ENCODE results near the gene SHC3. TPM values are rescaled to one million over a fixed set of nuclear protein-coding genes. Genes with fewer than 3 reads are reported as not detected.

The SHC3 gene
- total RNA-seq, 2 experiments from 2014 or later = 0.03 TPM; not detected in 1

DNA sequence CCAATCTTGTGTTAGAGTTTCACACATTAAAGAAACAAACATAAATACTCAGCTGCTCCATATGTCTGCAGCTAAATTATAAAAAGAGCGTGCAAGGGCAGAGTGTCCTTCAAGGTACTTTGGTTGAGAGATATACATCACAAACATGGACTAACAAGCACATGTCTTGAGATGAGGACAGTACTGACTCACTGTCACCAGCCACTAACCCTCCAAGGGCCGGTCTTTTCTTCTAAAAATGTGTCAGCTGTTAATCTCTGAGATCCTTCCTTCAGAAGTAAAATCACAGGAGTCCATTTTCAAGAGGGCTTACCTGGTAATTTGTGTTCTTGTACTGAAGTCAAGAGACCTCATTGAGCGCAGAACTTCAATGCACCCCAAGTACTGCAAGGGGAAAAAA lies 66.4 kb downstream of the SHC3 start:
- BruUV-seq (replicated peaks) = no TSS peak
- ChIA-PET CTCF (ENCODE audit: unreplicated experiment) (no interaction called here), POLR2A (no interaction called here)
- Histone ChIP-seq H3K4me3 (ENCODE audit: low read depth, low read length, poor library complexity, severe bottlenecking) (no peak overlapping the region), H3K79me2 (ENCODE audit: insufficient read depth, low read depth, low read length) (no peaks in the 10 kb centered on the region), H3K9me2 (ENCODE audit: insufficient read depth, low read length) (no peaks in the 10 kb centered on the region), H3K4me2 (ENCODE audit: low read length) (no peak overlapping the region), H3K9me3 (ENCODE audit: low read length) (no peaks in the 10 kb centered on the region), H3K27ac (ENCODE audit: low read depth, low read length, poor library complexity, severe bottlenecking) (no peak overlapping the region), H2AFZ (ENCODE audit: low read length) (no peak overlapping the region), H4K20me1 (ENCODE audit: insufficient read depth, low read length) (no peaks in the 10 kb centered on the region), H3K36me3 (ENCODE audit: insufficient read depth, low read length) (no peaks in the 10 kb centered on the region), H3K4me1 (ENCODE audit: insufficient read depth, low read length, poor library complexity, severe bottlenecking) (no peaks in the 10 kb centered on the region)
- DNase-seq (ENCODE audit: low spot score) = no peak
- TF ChIP-seq, protein P1, sequence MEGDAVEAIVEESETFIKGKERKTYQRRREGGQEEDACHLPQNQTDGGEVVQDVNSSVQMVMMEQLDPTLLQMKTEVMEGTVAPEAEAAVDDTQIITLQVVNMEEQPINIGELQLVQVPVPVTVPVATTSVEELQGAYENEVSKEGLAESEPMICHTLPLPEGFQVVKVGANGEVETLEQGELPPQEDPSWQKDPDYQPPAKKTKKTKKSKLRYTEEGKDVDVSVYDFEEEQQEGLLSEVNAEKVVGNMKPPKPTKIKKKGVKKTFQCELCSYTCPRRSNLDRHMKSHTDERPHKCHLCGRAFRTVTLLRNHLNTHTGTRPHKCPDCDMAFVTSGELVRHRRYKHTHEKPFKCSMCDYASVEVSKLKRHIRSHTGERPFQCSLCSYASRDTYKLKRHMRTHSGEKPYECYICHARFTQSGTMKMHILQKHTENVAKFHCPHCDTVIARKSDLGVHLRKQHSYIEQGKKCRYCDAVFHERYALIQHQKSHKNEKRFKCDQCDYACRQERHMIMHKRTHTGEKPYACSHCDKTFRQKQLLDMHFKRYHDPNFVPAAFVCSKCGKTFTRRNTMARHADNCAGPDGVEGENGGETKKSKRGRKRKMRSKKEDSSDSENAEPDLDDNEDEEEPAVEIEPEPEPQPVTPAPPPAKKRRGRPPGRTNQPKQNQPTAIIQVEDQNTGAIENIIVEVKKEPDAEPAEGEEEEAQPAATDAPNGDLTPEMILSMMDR (conservative IDR thresholded peaks at IDR 0.05; ENCODE audit: low read length) = no peak
- no peak for TF ChIP-seq EZH2phosphoT487 (IDR thresholded peaks at IDR 0.05; ENCODE audit: borderline replicate concordance, low read depth, low read length)
- intact Hi-C loops (cut with micrococcal nuclease; ENCODE audit: unreplicated experiment) = no loop called here

DNA sequence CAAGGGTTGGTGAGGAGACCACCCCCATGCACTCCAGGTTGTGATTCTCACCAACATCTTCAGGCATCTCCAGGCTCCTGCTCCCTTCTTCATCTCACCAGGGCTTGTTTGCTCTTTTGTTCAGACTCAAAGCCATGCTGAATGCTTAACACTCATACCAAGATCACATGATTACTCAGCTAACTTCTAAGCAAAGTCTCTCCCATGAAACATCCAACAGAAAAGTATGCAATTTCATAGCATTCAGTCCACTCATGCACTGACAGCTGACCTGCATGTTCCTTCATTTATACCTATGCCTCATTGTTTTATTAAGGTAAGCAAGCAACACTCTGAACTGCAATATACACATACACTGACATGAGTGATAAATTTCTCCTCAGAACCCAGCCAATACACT lies 69.0 kb downstream of the SHC3 start:
- Histone ChIP-seq H3K9me2 (ENCODE audit: insufficient read depth, low read length) (no peaks in the 10 kb centered on the region), H4K20me1 (ENCODE audit: insufficient read depth, low read length) (no peaks in the 10 kb centered on the region), H3K4me3 (ENCODE audit: low read depth, low read length, poor library complexity, severe bottlenecking) (no peak overlapping the region), H3K4me2 (ENCODE audit: low read length) (no peak overlapping the region), H3K9me3 (ENCODE audit: low read length) (no peaks in the 10 kb centered on the region), H2AFZ (ENCODE audit: low read length) (no peak overlapping the region), H3K4me1 (ENCODE audit: insufficient read depth, low read length, poor library complexity, severe bottlenecking) (no peaks in the 10 kb centered on the region), H3K36me3 (ENCODE audit: insufficient read depth, low read length) (no peaks in the 10 kb centered on the region), H3K27ac (ENCODE audit: low read depth, low read length, poor library complexity, severe bottlenecking) (no peak overlapping the region), H3K79me2 (ENCODE audit: insufficient read depth, low read depth, low read length) (no peaks in the 10 kb centered on the region)
- CTCF ChIA-PET (ENCODE audit: unreplicated experiment) = no interaction called here
- intact Hi-C loops (cut with micrococcal nuclease; ENCODE audit: unreplicated experiment) = no loop called here
- POLR2A ChIA-PET = no interaction called here
- no peak for TF ChIP-seq EZH2phosphoT487 (IDR thresholded peaks at IDR 0.05; ENCODE audit: borderline replicate concordance, low read depth, low read length)
- TF ChIP-seq, protein P1 (conservative IDR thresholded peaks at IDR 0.05; ENCODE audit: low read length) = no peak
- no peak for DNase-seq (ENCODE audit: low spot score)
- no TSS peak for BruUV-seq (replicated peaks)

DNA sequence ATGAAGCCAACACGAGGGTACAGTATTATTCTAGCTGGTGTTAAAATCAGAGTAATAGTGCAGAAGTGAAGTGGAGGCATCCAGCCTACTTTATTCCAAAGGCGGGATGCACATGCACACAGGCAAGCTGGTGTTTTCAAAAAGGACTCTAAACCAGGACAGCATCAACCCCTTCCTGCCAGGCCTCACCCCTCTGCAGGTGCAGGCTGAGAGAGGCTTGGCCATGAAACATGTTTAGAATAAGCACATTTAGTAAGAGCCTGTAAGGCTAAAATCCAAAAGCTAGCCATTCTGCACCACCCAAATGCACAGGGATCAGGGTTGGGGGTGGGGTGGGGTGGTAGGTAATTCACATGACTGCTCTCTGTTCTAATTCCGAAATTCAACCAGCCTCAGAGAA lies 71.2 kb downstream of the SHC3 start:
- intact Hi-C loops (cut with micrococcal nuclease; ENCODE audit: unreplicated experiment) = no loop called here
- Histone ChIP-seq H3K9me3 (ENCODE audit: low read length) (no peaks in the 10 kb centered on the region), H3K4me1 (ENCODE audit: insufficient read depth, low read length, poor library complexity, severe bottlenecking) (no peaks in the 10 kb centered on the region), H3K4me2 (ENCODE audit: low read length) (no peak overlapping the region), H4K20me1 (ENCODE audit: insufficient read depth, low read length) (no peaks in the 10 kb centered on the region), H3K4me3 (ENCODE audit: low read depth, low read length, poor library complexity, severe bottlenecking) (no peak overlapping the region), H3K27ac (ENCODE audit: low read depth, low read length, poor library complexity, severe bottlenecking) (no peak overlapping the region), H2AFZ (ENCODE audit: low read length) (no peak overlapping the region), H3K9me2 (ENCODE audit: insufficient read depth, low read length) (no peaks in the 10 kb centered on the region), H3K79me2 (ENCODE audit: insufficient read depth, low read depth, low read length) (no peaks in the 10 kb centered on the region), H3K36me3 (ENCODE audit: insufficient read depth, low read length) (no peaks in the 10 kb centered on the region)
- BruUV-seq (replicated peaks) = no TSS peak
- ChIA-PET POLR2A (no interaction called here), CTCF (ENCODE audit: unreplicated experiment) (interaction anchor here (0.6 kb wide), 1 partner anchor 1004 kb away, joined by 4 read pairs; no protein-coding TSS in a partner anchor)
- DNase-seq (ENCODE audit: low spot score) = no peak
- TF ChIP-seq EZH2phosphoT487 (IDR thresholded peaks at IDR 0.05; ENCODE audit: borderline replicate concordance, low read depth, low read length) = no peak
- TF ChIP-seq, protein P1 (conservative IDR thresholded peaks at IDR 0.05; ENCODE audit: low read length) = no peak
